ENCODE data around the gene MAMLD1. TPM values are rescaled to one million over a fixed set of nuclear protein-coding genes. Genes with fewer than 3 reads are reported as not detected.

MAMLD1 gene, protein sequence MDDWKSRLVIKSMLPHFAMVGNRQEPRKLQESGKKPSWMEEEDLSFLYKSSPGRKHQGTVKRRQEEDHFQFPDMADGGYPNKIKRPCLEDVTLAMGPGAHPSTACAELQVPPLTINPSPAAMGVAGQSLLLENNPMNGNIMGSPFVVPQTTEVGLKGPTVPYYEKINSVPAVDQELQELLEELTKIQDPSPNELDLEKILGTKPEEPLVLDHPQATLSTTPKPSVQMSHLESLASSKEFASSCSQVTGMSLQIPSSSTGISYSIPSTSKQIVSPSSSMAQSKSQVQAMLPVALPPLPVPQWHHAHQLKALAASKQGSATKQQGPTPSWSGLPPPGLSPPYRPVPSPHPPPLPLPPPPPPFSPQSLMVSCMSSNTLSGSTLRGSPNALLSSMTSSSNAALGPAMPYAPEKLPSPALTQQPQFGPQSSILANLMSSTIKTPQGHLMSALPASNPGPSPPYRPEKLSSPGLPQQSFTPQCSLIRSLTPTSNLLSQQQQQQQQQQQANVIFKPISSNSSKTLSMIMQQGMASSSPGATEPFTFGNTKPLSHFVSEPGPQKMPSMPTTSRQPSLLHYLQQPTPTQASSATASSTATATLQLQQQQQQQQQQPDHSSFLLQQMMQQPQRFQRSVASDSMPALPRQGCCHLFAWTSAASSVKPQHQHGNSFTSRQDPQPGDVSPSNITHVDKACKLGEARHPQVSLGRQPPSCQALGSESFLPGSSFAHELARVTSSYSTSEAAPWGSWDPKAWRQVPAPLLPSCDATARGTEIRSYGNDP
- total RNA-seq: 1 to 10 TPM in 1 of 3 donors, under 1 TPM in 2; 0.23 to 1.1 (median 0.45) TPM
- 0.23 TPM for total RNA-seq (2013)

DNA sequence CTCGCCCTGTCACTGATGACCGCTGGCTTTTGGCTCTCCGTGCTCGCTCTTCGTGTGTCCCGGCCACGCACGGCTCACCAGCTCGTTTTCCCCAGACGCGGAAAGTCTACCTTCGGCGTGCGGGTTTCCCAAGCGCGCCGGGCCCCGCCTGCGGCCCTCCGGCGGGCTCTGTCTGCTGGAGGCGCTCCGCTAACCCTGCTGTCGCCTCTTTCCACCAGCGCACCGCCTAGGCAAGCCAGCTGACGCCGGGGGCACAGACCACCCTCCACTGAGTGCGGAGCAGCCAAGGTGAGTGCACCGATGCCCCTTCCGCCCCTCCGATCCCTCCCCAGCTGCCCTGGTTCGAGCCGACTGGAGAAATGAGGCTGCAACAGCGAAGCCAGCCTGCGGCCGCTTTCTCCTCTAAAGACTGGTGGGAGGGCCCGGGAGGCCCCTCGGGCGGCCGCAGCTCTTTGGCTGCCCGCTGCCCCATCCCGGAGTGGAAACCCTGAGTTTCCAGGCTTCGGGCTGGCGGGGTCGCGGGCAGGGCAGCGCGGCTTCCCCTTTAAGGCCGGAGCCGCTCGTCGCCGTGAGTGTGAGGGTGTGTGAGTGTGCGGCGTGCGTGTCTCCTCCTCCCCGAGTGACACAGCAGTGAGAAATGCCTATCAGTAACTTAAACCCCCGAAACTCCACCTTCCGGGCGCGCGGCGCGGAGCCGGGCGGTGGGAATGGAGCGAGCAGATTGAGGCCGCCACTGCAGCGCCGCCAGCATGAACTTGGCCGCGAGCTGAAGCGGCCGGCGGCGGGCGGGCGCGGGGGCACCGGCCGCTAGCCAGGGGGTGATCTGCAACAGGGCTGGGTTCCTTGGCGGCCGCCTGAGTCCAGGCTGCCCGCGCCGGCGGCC, at the start of gene MAMLD1:
TSS of gene MAMLD1 (plus strand) at position 719 of the 883 bp plus-strand sequence. CDS start 82,200 bp downstream, outside the sequence.
- peaks cover 20 to 46% of the 10 kb centered on the region in 2 donors for H3K4me1 Mint-ChIP-seq
- H3K4me3 Mint-ChIP-seq: peak within 1 kb of the TSS; percentile 88
- WGBS (ENCODE audit: insufficient coverage): under 1% methylated on average over 79 of the region's 88 CpGs
- no peaks in the 10 kb centered on the region for H3K9me3 Mint-ChIP-seq
- Histone ChIP-seq H3K9me3 (ENCODE audit: control insufficient read depth, insufficient read depth, low read length) (no peaks in the 10 kb centered on the region), H3K4me1 (ENCODE audit: control insufficient read depth, insufficient read depth, low read length) (peaks cover 47% of the 10 kb centered on the region), H3K27me3 (ENCODE audit: control insufficient read depth, insufficient read depth, low read length) (peaks cover 13% of the 10 kb centered on the region), H3K36me3 (ENCODE audit: control insufficient read depth, insufficient read depth, low read length) (no peaks in the 10 kb centered on the region), H3K4me3 (ENCODE audit: low read length) (peak within 1 kb of the TSS; percentile 51), H3K27ac (ENCODE audit: low read length) (no peak within 1 kb of the TSS)
- intact Hi-C loops (cut with micrococcal nuclease): loop anchor here (10.0 kb wide), 1 partner anchor 222 kb away; no protein-coding TSS in a partner anchor
- H3K27me3 Mint-ChIP-seq (ENCODE audit: low read depth in 2 of 2): peaks cover 25 to 26% of the 10 kb centered on the region in 2 donors
- H3K36me3 Mint-ChIP-seq: no peaks in the 10 kb centered on the region
- TF ChIP-seq CTCF (IDR thresholded peaks at IDR 0.05): no peak
- peak; percentile 47 to 66 (median 55) for ATAC-seq
- H3K27ac Mint-ChIP-seq: peak within 1 kb of the TSS in 1 of 2 donors; percentile 82
- DNase-seq: peak; percentile 17 to 76

DNA sequence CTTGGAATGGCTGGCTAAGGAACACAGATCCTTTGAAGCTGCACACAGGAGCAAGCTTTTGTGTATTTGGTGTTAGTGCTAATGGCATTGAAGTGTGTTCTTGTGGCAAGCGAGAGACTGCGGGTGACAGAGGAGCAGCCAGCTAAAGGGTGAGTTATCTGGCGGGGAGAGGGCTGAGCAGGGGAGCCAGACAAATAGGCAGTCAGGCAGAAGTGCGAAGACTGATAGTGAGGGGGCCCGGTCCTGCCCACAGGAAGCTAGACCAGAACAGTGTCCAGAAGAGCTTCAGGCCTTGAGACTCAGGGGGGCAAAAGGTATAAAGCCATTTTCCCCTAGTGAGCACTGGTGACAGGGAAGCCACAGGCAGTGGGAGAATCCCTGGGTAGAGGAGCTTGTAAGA, 49.6 kb upstream of the MAMLD1 start:
- no peak for DNase-seq
- no peak overlapping the region for H3K4me3 ChIP-seq (ENCODE audit: low read length)
- ATAC-seq: no peak
- Mint-ChIP-seq H3K4me3 (no peak overlapping the region), H3K27ac (no peak overlapping the region), H3K4me1 (peaks cover 5 to 7% of the 10 kb centered on the region in 2 donors), H3K9me3 (no peaks in the 10 kb centered on the region), H3K27me3 (ENCODE audit: low read depth in 2 of 2) (peaks cover 0 to 7% of the 10 kb centered on the region in 2 donors), H3K36me3 (no peaks in the 10 kb centered on the region)
- intact Hi-C loops (cut with micrococcal nuclease): no loop called here
- no peaks in the 10 kb centered on the region for H3K27me3 ChIP-seq (ENCODE audit: control insufficient read depth, insufficient read depth, low read length)
- WGBS (ENCODE audit: insufficient coverage): 75% methylated on average over 5 of the region's 5 CpGs
- no peaks in the 10 kb centered on the region for H3K36me3 ChIP-seq (ENCODE audit: control insufficient read depth, insufficient read depth, low read length)
- H3K4me1 ChIP-seq (ENCODE audit: control insufficient read depth, insufficient read depth, low read length): peaks cover 3% of the 10 kb centered on the region
- H3K9me3 ChIP-seq (ENCODE audit: control insufficient read depth, insufficient read depth, low read length): no peaks in the 10 kb centered on the region
- no peak overlapping the region for H3K27ac ChIP-seq (ENCODE audit: low read length)
- TF ChIP-seq CTCF (IDR thresholded peaks at IDR 0.05): no peak

- H3K9me3 ChIP-seq (ENCODE audit: control insufficient read depth, insufficient read depth, low read length): no peaks in the 10 kb centered on the region
- no peak for DNase-seq
- TF ChIP-seq CTCF (IDR thresholded peaks at IDR 0.05): no peak
- no peaks in the 10 kb centered on the region for H3K36me3 ChIP-seq (ENCODE audit: control insufficient read depth, insufficient read depth, low read length)
- intact Hi-C loops (cut with micrococcal nuclease): no loop called here
- H3K4me3 ChIP-seq (ENCODE audit: low read length): no peak overlapping the region
- Mint-ChIP-seq H3K27ac (no peak overlapping the region), H3K9me3 (no peaks in the 10 kb centered on the region), H3K4me3 (no peak overlapping the region), H3K27me3 (ENCODE audit: low read depth in 2 of 2) (peaks cover 0 to 7% of the 10 kb centered on the region in 2 donors), H3K36me3 (no peaks in the 10 kb centered on the region), H3K4me1 (peaks cover 0 to 3% of the 10 kb centered on the region in 2 donors)
- no peak overlapping the region for H3K27ac ChIP-seq (ENCODE audit: low read length)
- no peaks in the 10 kb centered on the region for H3K27me3 ChIP-seq (ENCODE audit: control insufficient read depth, insufficient read depth, low read length)
- 98% methylated on average over 3 of the region's 3 CpGs for WGBS (ENCODE audit: insufficient coverage)
- no peak for ATAC-seq
- H3K4me1 ChIP-seq (ENCODE audit: control insufficient read depth, insufficient read depth, low read length): no peaks in the 10 kb centered on the region
Measured at GRCh38 chrX:150314186-150314585, 48.9 kb upstream of the MAMLD1 start.

Measured in natural killer cell (primary cell).